Panc1 (cell line): ENCODE results near the gene SAMD1. TPM values are rescaled to one million over a fixed set of nuclear protein-coding genes. Genes with fewer than 3 reads are reported as not detected.
A peak's percentile ranks its signal among the peaks of the same experiment; 100 is the strongest.

Source experiments
- ATAC-seq: fragments of 200-7000 bp; cut with Tn5 transposase; 2 replicates; pipeline ENCODE4 v1.9.1; 2020; ENCODE audit warnings: mild to moderate bottlenecking, moderate library complexity
- BruUV-seq: library from RNA; stranded (reverse); fragments of 400-500 nt; replicated peaks from 2 replicates; lab custom pipeline; 2021; lab: Mats Ljungman, UMichigan
- CTCF ChIA-PET: fragments of 300-600 bp; sonication (Branson Sonifier 250); formaldehyde crosslinking; loops from one replicate; lab custom pipeline; 2022; ENCODE audit warnings: antibody characterized with exemption; lab: Charles Lee
- POLR2A ChIA-PET: fragments of 300-600 bp; sonication (Branson Sonifier 250); formaldehyde crosslinking; loops from one replicate; lab custom pipeline; 2022; ENCODE audit warnings: antibody characterized with exemption; lab: Charles Lee
- DNase-seq: peaks from one replicate; pipeline ENCODE4 v3.0.0-alpha.2; 2010; ENCODE audit warnings: low read depth, low spot score
- H3K27ac ChIP-seq: 2 replicates; pipeline ENCODE4 v1.5.1; 2011; ENCODE audit warnings: mild to moderate bottlenecking, low read length, inconsistent platforms
- H3K27me3 ChIP-seq: fragments of 200-500 bp; sonication (Bioruptor generic); 2 replicates; pipeline ENCODE4 v1.6.0; 2014; ENCODE audit warnings: low read length, inconsistent platforms; ENCODE audit not compliant: control insufficient read depth, insufficient read depth
- H3K36me3 ChIP-seq: fragments of 200-500 bp; sonication (Bioruptor generic); 2 replicates; pipeline ENCODE4 v1.5.1; 2014; ENCODE audit warnings: inconsistent platforms, mild to moderate bottlenecking, low read length, moderate library complexity; ENCODE audit not compliant: control insufficient read depth, insufficient read depth
- H3K4me1 ChIP-seq: 2 replicates; pipeline ENCODE4 v1.5.1; 2011; ENCODE audit warnings: inconsistent platforms, mild to moderate bottlenecking, low read length, moderate library complexity; ENCODE audit not compliant: control insufficient read depth, insufficient read depth
- H3K4me3 ChIP-seq, 2 experiments: 2 replicates each; pipeline ENCODE4 v1.5.1; 2011 to 2012; ENCODE audit warnings: low read depth in 2 of 2, low read length in 2 of 2, mild to moderate bottlenecking in 2 of 2, inconsistent platforms in 1 of 2, moderate library complexity in 1 of 2
- H3K9me3 ChIP-seq: fragments of 200-500 bp; sonication (Bioruptor generic); 2 replicates; pipeline ENCODE4 v1.5.1; 2014; ENCODE audit warnings: low read depth, mild to moderate bottlenecking, inconsistent platforms, low read length, moderate library complexity; ENCODE audit not compliant: control insufficient read depth, insufficient read depth
- CTCF ChIP-seq: fragments of 450-650 bp; IDR thresholded peaks from 2 replicates; pipeline ENCODE4 v1.5.1; 2017; ENCODE audit warnings: mild to moderate bottlenecking
- POLR2AphosphoS5 ChIP-seq: IDR thresholded peaks from 2 replicates; pipeline ENCODE4 v1.6.1; 2012; ENCODE audit warnings: mild to moderate bottlenecking, low read depth, low read length, moderate library complexity
- REST ChIP-seq, 2 experiments: IDR thresholded peaks; 2 replicates each; pipeline ENCODE4 v1.6.1; 2011 to 2012; ENCODE audit warnings: low read depth in 2 of 2, control low read depth in 1 of 2, low read length in 1 of 2, mild to moderate bottlenecking in 1 of 2, moderate library complexity in 1 of 2; ENCODE audit not compliant: insufficient read depth in 1 of 2
- SIN3A ChIP-seq: IDR thresholded peaks from 2 replicates; pipeline ENCODE4 v1.6.1; 2012; ENCODE audit warnings: low read depth, mild to moderate bottlenecking, low read length, moderate library complexity, borderline replicate concordance; ENCODE audit not compliant: insufficient read depth
- TCF7L2 ChIP-seq: IDR thresholded peaks from 2 replicates; pipeline ENCODE4 v1.6.1; 2011; ENCODE audit warnings: mild to moderate bottlenecking, low read depth, low read length, inconsistent platforms
- in situ Hi-C: cut with HindIII; loops from 2 replicates; pipeline ENCODE4 v1.10.0; 2016; ENCODE audit warnings: low sequenced_read_pairs, low pct_unique_long_range_greater_than_20kb
- intact Hi-C: fragments of 100-400 bp; cut with micrococcal nuclease; formaldehyde crosslinking; loops from one replicate; pipeline ENCODE4 v1.10.0; 2022; ENCODE audit not compliant: unreplicated experiment
- total RNA-seq: library from RNA; stranded (reverse); gene quantifications from one replicate; pipeline ENCODE4 v1.2.1, GENCODE V29; 2021; ENCODE audit not compliant: unreplicated experiment

SAMD1 gene
- total RNA-seq, 1 experiment from 2014 or later: 82.0 TPM

- intact Hi-C loops (no loop called here), in situ Hi-C loops (no loop called here)
- no TSS peak for BruUV-seq
- H3K36me3 ChIP-seq: no peaks in the 10 kb centered on the region
- H3K4me3 ChIP-seq: peak overlapping the region in 1 of 2 experiments; percentile 24; a peak in 2 of 4 replicates
- H3K9me3 ChIP-seq: no peaks in the 10 kb centered on the region
- H3K27me3 ChIP-seq: no peaks in the 10 kb centered on the region
- DNase-seq (no peak), ATAC-seq (no peak)
- TF ChIP-seq TCF7L2 (no peak), POLR2AphosphoS5 (no peak), SIN3A (no peak), REST (IDR thresholded peaks at IDR 0.05; ENCODE audit: insufficient read depth in 1 of 2, low read depth in 2 of 2, low read length in 1 of 2) (no peak), CTCF (no peak)
- no peak overlapping the region for H3K27ac ChIP-seq
- POLR2A ChIA-PET: no interaction called here
- peaks cover 5% of the 10 kb centered on the region; the same call in 1 of the 2 replicates for H3K4me1 ChIP-seq
- CTCF ChIA-PET: interaction anchor here (0.6 to 0.7 kb wide), 2 partner anchors 155 to 232 kb away, joined by 4 read pairs; no protein-coding TSS in a partner anchor
Measured at GRCh38 chr19:14056741-14057356, 33.7 kb downstream of the SAMD1 start.

GRCh38 chr19:14056069-14056666 is 34.4 kb downstream of the SAMD1 start:
- intact Hi-C loops (no loop called here), in situ Hi-C loops (no loop called here)
- ChIA-PET POLR2A (no interaction called here), CTCF (no interaction called here)
- no peaks in the 10 kb centered on the region for H3K36me3 ChIP-seq
- TF ChIP-seq REST (IDR thresholded peaks at IDR 0.05; ENCODE audit: insufficient read depth in 1 of 2, low read depth in 2 of 2, low read length in 1 of 2): no peak
- no peaks in the 10 kb centered on the region for H3K27me3 ChIP-seq
- peaks cover 5% of the 10 kb centered on the region; the same call in 1 of the 2 replicates for H3K4me1 ChIP-seq
- H3K4me3 ChIP-seq: no peak overlapping the region
- DNase-seq (no peak), ATAC-seq (no peak)
- BruUV-seq: no TSS peak
- H3K27ac ChIP-seq: no peak overlapping the region
- H3K9me3 ChIP-seq: no peaks in the 10 kb centered on the region
